GM23338 (cell line): ENCODE results near the gene ERC1. TPM values are rescaled to one million over a fixed set of nuclear protein-coding genes. Genes with fewer than 3 reads are reported as not detected.

Experiments used
- ATAC-seq: fragments of 200-7000 bp; cut with Tn5 transposase; 3 replicates; pipeline ENCODE4 v1.9.1; 2020
- DNase-seq: peaks from one replicate; pipeline ENCODE4 v3.0.0-alpha.2; 2015; ENCODE audit warnings: low spot score
- H2AFZ ChIP-seq: fragments of 200-600 bp; sonication (generic); 2 replicates; pipeline ENCODE4 v1.8.0; 2016; ENCODE audit warnings: antibody characterized with exemption, mild to moderate bottlenecking, moderate library complexity
- H3F3A ChIP-seq: fragments of 200-600 bp; sonication (generic); replicated peaks from 2 replicates; pipeline ENCODE4 v1.8.0; 2017; ENCODE audit warnings: antibody characterized with exemption, mixed run types, low read depth
- H3K27ac ChIP-seq: fragments of 200-600 bp; sonication (generic); 2 replicates; pipeline ENCODE4 v1.6.1; 2016; ENCODE audit warnings: low read depth
- H3K27me3 ChIP-seq: fragments of 200-600 bp; sonication (generic); 2 replicates; pipeline ENCODE4 v1.8.0; 2016; ENCODE audit warnings: mild to moderate bottlenecking, mixed run types, moderate library complexity; ENCODE audit not compliant: insufficient read depth
- H3K36me3 ChIP-seq: fragments of 200-600 bp; sonication (generic); 2 replicates; pipeline ENCODE4 v1.8.0; 2016; ENCODE audit warnings: mild to moderate bottlenecking; ENCODE audit not compliant: insufficient read depth
- H3K4me1 ChIP-seq: fragments of 200-600 bp; sonication (generic); 2 replicates; pipeline ENCODE4 v1.8.0; 2016; ENCODE audit warnings: mild to moderate bottlenecking, moderate library complexity; ENCODE audit not compliant: insufficient read depth
- H3K4me2 ChIP-seq: fragments of 200-600 bp; sonication (generic); 2 replicates; pipeline ENCODE4 v1.7.1; 2017; ENCODE audit warnings: mixed run types
- H3K4me3 ChIP-seq: fragments of 200-600 bp; sonication (generic); 2 replicates; pipeline ENCODE4 v1.6.1; 2016; ENCODE audit warnings: mixed run types
- H3K79me2 ChIP-seq: fragments of 200-600 bp; sonication (generic); replicated peaks from 2 replicates; pipeline ENCODE4 v1.8.0; 2017; ENCODE audit warnings: mild to moderate bottlenecking; ENCODE audit not compliant: insufficient read depth
- H3K9me2 ChIP-seq: fragments of 200-600 bp; sonication (generic); 2 replicates; pipeline ENCODE4 v1.8.0; 2017; ENCODE audit not compliant: insufficient read depth
- H4K20me1 ChIP-seq: fragments of 200-600 bp; sonication (generic); replicated peaks from 2 replicates; pipeline ENCODE4 v1.8.0; 2017; ENCODE audit warnings: mild to moderate bottlenecking; ENCODE audit not compliant: insufficient read depth
- H3K27ac Mint-ChIP-seq: 2 replicates; pipeline ENCODE4 v1.8.0; 2020; ENCODE audit warnings: inconsistent platforms, mild to moderate bottlenecking, moderate library complexity, mixed read lengths
- H3K27me3 Mint-ChIP-seq: 3 replicates; pipeline ENCODE4 v1.8.0; 2022; ENCODE audit warnings: low read depth, mild to moderate bottlenecking, moderate library complexity, mixed read lengths, inconsistent platforms; ENCODE audit not compliant: insufficient read depth, poor library complexity
- H3K36me3 Mint-ChIP-seq: 3 replicates; pipeline ENCODE4 v1.8.0; 2021; ENCODE audit warnings: low read depth, mild to moderate bottlenecking, inconsistent platforms, moderate library complexity, mixed read lengths
- H3K4me1 Mint-ChIP-seq: 3 replicates; pipeline ENCODE4 v1.8.0; 2020; ENCODE audit warnings: mild to moderate bottlenecking, inconsistent platforms, mixed read lengths
- H3K4me3 Mint-ChIP-seq: 3 replicates; pipeline ENCODE4 v1.8.0; 2021; ENCODE audit warnings: moderate library complexity, mild to moderate bottlenecking, inconsistent platforms, mixed read lengths
- H3K9me3 Mint-ChIP-seq: 3 replicates; pipeline ENCODE4 v1.8.0; 2020; ENCODE audit warnings: moderate library complexity, mild to moderate bottlenecking, inconsistent platforms, mixed read lengths
- CREB1 ChIP-seq: fragments of 250-450 bp; sonication (Bioruptor Pico); IDR thresholded peaks from 2 replicates; pipeline ENCODE4 v1.5.0; 2020; ENCODE audit warnings: low read depth, mild to moderate bottlenecking, moderate library complexity
- EZH2 ChIP-seq: fragments of 200-600 bp; sonication (generic); IDR thresholded peaks from one replicate; pipeline ENCODE4 v1.8.0; 2017; ENCODE audit warnings: antibody characterized with exemption, mild to moderate bottlenecking, low read depth; ENCODE audit not compliant: unreplicated experiment
- EZH2phosphoT487 ChIP-seq: fragments of 200-600 bp; sonication (generic); IDR thresholded peaks from one replicate; pipeline ENCODE4 v1.8.1; 2018; ENCODE audit warnings: antibody characterized with exemption; ENCODE audit not compliant: unreplicated experiment
- JUNB ChIP-seq: IDR thresholded peaks from one replicate; pipeline ENCODE4 v1.6.1; 2016; ENCODE audit warnings: antibody characterized with exemption; ENCODE audit not compliant: unreplicated experiment
- NANOG ChIP-seq: IDR thresholded peaks from 2 replicates; pipeline ENCODE4 v1.6.1; 2016; ENCODE audit warnings: antibody characterized with exemption, borderline replicate concordance
- POLR2AphosphoS5 ChIP-seq: IDR thresholded peaks from 2 replicates; pipeline ENCODE4 v1.6.1; 2016; ENCODE audit warnings: antibody characterized with exemption, low read depth
- REST ChIP-seq: IDR thresholded peaks from one replicate; pipeline ENCODE4 v1.6.1; 2018; ENCODE audit warnings: antibody characterized with exemption; ENCODE audit not compliant: unreplicated experiment
- STAT1 ChIP-seq: IDR thresholded peaks from one replicate; pipeline ENCODE4 v1.6.1; 2016; ENCODE audit warnings: antibody characterized with exemption; ENCODE audit not compliant: unreplicated experiment
- ZNF114 ChIP-seq: fragments of 250-450 bp; sonication (Bioruptor Pico); IDR thresholded peaks from 2 replicates; pipeline ENCODE4 v1.5.0; 2020; ENCODE audit warnings: mild to moderate bottlenecking, moderate library complexity
- ZNF331 ChIP-seq: fragments of 250-450 bp; sonication (Bioruptor Pico); IDR thresholded peaks from 2 replicates; pipeline ENCODE4 v1.5.0; 2020; ENCODE audit warnings: low read depth, mild to moderate bottlenecking, moderate library complexity
- ZNF462 ChIP-seq: fragments of 250-450 bp; sonication (Bioruptor Pico); IDR thresholded peaks from 2 replicates; pipeline ENCODE4 v1.5.0; 2020; ENCODE audit warnings: mild to moderate bottlenecking, moderate library complexity
- polyA plus RNA-seq: library from polyadenylated mRNA; unstranded; fragments of >200 nt; fragmentation: Nextera tagmentation; extraction: Ambion mirVana; gene quantifications from 2 replicates; pipeline ENCODE4 v1.2.1, GENCODE V29; 2016
- total RNA-seq: library from RNA; depleted of rRNA; stranded (reverse); fragments of >200 nt; shearing (Covaris generic); gene quantifications from 2 replicates; pipeline ENCODE4 v1.2.3, GENCODE V29; 2014
- TF ChIP-seq, protein P1 (sequence below): IDR thresholded peaks from 2 replicates; pipeline ENCODE4 v1.6.1; 2016; ENCODE audit warnings: antibody characterized with exemption
- TF ChIP-seq, protein P2 (sequence below), 2 experiments: fragments of 200-600 bp in 1 of 2; sonication (generic) in 1 of 2; conservative IDR thresholded peaks; 2 replicates each; pipeline versions ENCODE4 v1.5.1 to v1.6.1; 2016 to 2017; ENCODE audit warnings: antibody characterized with exemption in 2 of 2, low read depth in 2 of 2, mild to moderate bottlenecking in 2 of 2, moderate library complexity in 1 of 2

Gene ERC1
- total and polyA plus RNA-seq, 2 experiments from 2014 or later = 28.1 to 35.3 TPM

DNA sequence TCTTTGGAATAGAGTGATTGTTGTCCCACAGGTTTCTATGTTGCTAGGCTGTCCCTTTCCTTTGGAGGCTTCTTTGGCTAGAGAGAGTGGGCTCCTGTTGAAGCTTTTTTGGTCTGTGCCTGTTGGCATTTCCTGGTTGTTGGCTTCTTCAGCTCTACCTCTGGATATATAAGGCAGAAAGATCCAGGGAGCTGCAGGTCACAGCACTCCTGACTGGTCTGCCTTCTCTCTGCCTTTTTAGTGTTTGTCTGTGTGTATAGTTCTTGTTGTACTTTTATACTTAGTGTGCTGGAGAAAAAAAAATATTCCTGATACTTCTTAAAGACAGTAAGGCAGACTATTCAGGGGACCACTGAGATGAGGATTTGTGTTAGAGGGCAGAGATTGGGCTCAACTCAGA, 400.7 kb downstream of the ERC1 start:
- H3K27me3 ChIP-seq = no peaks in the 10 kb centered on the region
- Mint-ChIP-seq H3K9me3 (peaks cover 85% of the 10 kb centered on the region), H3K4me3 (no peak overlapping the region), H3K4me1 (no peaks in the 10 kb centered on the region), H3K27ac (no peak overlapping the region), H3K36me3 (peaks cover 76% of the 10 kb centered on the region), H3K27me3 (peaks cover 2% of the 10 kb centered on the region)
- DNase-seq (peak; percentile 64), ATAC-seq (no peak)
- H3F3A ChIP-seq = no peaks in the 10 kb centered on the region
- no peak overlapping the region for H3K4me2 ChIP-seq
- TF ChIP-seq, protein P1, sequence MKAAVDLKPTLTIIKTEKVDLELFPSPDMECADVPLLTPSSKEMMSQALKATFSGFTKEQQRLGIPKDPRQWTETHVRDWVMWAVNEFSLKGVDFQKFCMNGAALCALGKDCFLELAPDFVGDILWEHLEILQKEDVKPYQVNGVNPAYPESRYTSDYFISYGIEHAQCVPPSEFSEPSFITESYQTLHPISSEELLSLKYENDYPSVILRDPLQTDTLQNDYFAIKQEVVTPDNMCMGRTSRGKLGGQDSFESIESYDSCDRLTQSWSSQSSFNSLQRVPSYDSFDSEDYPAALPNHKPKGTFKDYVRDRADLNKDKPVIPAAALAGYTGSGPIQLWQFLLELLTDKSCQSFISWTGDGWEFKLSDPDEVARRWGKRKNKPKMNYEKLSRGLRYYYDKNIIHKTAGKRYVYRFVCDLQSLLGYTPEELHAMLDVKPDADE = no peak
- no peak for TF ChIP-seq JUNB
- TF ChIP-seq STAT1 = no peak
- no peak for TF ChIP-seq ZNF331 (CRISPR knock-in tag)
- TF ChIP-seq NANOG = no peak
- TF ChIP-seq EZH2 = no peak
- no peak for TF ChIP-seq CREB1 (CRISPR knock-in tag)
- no peak for TF ChIP-seq EZH2phosphoT487
- no peak for TF ChIP-seq ZNF462 (CRISPR knock-in tag)
- TF ChIP-seq ZNF114 (CRISPR knock-in tag) = no peak
- TF ChIP-seq, protein P2, sequence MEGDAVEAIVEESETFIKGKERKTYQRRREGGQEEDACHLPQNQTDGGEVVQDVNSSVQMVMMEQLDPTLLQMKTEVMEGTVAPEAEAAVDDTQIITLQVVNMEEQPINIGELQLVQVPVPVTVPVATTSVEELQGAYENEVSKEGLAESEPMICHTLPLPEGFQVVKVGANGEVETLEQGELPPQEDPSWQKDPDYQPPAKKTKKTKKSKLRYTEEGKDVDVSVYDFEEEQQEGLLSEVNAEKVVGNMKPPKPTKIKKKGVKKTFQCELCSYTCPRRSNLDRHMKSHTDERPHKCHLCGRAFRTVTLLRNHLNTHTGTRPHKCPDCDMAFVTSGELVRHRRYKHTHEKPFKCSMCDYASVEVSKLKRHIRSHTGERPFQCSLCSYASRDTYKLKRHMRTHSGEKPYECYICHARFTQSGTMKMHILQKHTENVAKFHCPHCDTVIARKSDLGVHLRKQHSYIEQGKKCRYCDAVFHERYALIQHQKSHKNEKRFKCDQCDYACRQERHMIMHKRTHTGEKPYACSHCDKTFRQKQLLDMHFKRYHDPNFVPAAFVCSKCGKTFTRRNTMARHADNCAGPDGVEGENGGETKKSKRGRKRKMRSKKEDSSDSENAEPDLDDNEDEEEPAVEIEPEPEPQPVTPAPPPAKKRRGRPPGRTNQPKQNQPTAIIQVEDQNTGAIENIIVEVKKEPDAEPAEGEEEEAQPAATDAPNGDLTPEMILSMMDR (conservative IDR thresholded peaks at IDR 0.05; ENCODE audit: low read depth in 2 of 2) = no peak
- TF ChIP-seq REST = no peak
- TF ChIP-seq POLR2AphosphoS5 = no peak
- no peaks in the 10 kb centered on the region; the same call in 1 of the 2 replicates for H3K9me2 ChIP-seq
- no peaks in the 10 kb centered on the region for H4K20me1 ChIP-seq
- no peak overlapping the region for H2AFZ ChIP-seq
- H3K4me3 ChIP-seq = no peak overlapping the region
- no peaks in the 10 kb centered on the region for H3K79me2 ChIP-seq
- H3K27ac ChIP-seq = no peak overlapping the region
- no peaks in the 10 kb centered on the region for H3K4me1 ChIP-seq
- peaks cover 32% of the 10 kb centered on the region for H3K36me3 ChIP-seq
